DMS114 treated with DMSO at 0.1 percent for 48 hours (cell line): Measurements from ENCODE around the gene SS18.
A peak's percentile ranks its signal among the peaks of the same experiment; 100 is the strongest.
"Not testable (repeated sequence)": the region's sequence is repeated elsewhere in the genome, so short reads cannot be mapped to it uniquely, and the experiment has no call there.

Experiments
- DNase-seq: peaks from one replicate; lab custom pipeline; 2025; ENCODE audit not compliant: unreplicated experiment; lab: John Stamatoyannopoulos, UW

SS18 gene, protein sequence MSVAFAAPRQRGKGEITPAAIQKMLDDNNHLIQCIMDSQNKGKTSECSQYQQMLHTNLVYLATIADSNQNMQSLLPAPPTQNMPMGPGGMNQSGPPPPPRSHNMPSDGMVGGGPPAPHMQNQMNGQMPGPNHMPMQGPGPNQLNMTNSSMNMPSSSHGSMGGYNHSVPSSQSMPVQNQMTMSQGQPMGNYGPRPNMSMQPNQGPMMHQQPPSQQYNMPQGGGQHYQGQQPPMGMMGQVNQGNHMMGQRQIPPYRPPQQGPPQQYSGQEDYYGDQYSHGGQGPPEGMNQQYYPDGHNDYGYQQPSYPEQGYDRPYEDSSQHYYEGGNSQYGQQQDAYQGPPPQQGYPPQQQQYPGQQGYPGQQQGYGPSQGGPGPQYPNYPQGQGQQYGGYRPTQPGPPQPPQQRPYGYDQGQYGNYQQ

DNA sequence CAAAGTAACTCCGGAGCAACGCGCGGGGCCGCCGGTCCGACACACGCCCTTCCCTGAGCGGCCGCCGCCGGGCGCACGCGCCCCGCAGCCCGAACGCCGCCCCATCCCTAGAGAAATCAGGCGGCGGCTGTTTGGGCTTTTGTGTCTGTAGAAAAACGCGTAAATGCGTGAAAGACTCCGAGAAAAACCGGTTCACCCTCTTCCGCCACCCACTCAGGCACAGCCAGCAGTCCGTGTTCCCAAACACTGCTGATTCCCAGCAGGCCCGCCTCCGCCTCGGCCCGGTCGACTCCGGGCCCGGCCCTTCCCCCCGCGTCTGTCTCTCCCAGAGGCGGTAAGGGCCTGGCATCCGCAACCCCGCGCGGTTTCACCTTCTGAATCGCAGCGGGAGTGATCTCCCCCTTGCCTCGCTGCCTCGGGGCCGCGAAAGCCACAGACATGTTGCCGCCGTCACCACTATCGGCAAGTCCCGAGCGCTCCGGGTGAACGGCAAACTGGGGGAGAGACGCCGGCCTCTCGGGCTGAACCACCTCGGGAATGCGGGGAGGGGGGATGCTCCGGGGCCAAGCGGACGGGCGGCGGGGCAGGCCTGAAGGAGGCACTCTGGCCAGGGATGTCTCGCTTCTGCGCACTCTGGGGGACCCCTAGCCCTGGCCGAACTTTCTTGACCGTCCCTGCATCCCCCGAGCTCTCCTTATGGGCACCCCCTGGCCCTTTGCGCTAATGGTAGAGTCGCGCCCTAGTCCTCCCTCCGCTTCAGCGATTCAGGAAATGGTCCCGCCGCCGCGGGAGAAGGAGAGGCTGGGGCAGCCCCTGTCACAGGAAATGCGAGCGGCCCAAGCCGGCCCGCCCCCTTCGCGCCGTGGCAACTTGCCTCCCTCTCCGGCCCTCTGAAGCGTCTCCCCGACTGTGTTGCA is at the start of gene SS18:
Gene SS18, minus strand, starts transcription at position 484 of the 917 bp plus-strand sequence. Its CDS starts 44 bp downstream, at position 440.
- DNase-seq: peak; percentile 80

DNA sequence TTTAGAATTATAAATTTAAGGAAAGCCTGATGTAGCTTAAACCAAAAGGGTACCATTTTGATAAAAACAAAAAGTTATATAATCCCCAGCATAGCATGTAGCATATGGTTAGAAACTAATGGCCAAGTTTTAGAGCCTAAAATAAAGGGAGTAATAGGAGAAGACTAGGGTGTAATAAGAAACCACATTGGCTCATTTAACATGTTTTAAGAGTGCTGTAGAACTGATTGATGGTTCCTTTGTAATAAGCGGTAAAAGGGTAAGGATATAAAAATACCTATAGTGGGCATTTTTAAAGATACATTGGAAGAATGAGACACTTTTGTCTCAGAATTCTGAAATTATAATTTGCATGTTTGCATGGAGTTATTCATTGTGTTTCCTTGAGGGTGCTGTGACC is 45.1 kb upstream of the SS18 start:
- no peak for DNase-seq

DNA sequence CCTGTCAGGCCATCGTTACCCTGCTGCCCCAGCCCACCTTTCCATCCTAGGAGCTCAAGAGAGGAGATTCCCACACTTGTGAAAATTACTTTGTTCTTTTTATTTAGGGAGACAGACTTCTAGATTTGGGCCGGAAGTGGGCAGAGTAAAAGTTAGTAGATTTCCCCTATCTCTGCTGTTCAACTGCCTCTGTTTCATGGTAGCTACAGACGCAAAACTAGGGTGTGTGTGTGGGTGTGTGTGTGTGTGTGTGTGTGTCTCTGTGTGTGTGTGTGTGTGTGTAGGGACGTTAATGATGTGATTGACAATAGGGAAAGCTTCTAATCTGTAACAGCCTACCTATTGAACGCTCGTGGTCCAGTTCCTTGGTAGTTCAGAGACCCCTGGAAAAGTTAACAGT is 43.7 kb upstream of the SS18 start:
- DNase-seq: no peak

DNA sequence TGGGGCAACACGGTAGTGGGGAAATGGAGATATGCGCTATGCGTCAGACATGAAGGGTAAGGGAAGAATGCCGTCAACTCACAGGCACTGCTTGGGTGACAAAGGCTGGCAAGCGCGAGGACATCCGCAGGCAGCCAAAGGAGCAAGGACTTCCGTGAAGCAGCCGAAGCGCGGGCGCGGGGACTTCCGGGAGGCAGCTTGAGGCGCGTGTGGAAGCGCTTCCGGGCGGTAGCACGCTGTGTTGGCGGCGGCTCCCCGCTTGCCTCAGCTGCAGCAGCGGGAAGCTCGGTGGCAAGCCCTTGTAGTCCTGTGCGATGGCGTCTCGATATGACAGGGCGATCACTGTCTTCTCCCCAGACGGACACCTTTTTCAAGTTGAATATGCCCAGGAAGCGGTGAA is 43.2 kb upstream of the SS18 start, which contains the start of gene PSMA8:
Gene PSMA8, plus strand, starts transcription at position 218 of the 400 bp plus-strand sequence. Its CDS starts 97 bp downstream, at position 315.
- DNase-seq: no peak

DNA sequence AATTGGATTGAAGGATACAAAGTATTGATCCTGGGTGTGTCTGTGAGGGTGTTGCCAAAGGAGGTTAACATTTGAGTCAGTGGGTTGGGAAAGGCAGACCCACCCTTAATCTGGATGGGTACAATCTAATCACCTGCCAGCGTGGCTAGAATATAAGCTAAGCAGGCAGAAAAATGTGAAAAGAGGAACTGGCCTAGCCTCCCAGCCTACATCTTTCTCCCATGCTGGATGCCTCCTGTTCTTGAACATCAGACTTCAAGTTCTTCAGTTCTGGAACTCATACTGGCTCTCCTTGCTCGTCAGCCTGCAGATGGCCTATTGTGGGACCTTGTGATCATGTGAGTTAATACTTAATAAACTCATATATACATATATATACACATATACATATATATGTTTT is 37.8 kb upstream of the SS18 start:
- not testable (repeated sequence) for DNase-seq

DNA sequence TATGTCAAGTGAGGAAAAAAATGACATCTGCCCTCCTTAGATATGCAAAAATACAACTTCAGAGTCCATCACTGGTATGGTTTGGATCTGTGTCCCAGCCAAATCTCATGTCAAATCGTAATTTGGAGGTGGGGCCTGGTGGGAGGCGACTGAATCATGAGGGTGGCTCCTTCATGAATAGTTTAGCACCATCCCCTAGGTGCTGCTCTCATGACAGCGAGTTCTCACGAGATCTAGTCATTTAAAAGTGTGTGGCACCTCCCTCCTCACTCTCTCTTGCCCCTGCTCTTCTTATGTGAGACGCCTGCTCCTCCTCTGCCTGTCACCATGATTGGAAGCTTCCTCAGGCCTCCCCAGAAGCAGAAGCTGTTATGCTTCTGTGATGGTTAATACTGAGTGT is 37.4 kb upstream of the SS18 start:
- no peak for DNase-seq

DNA sequence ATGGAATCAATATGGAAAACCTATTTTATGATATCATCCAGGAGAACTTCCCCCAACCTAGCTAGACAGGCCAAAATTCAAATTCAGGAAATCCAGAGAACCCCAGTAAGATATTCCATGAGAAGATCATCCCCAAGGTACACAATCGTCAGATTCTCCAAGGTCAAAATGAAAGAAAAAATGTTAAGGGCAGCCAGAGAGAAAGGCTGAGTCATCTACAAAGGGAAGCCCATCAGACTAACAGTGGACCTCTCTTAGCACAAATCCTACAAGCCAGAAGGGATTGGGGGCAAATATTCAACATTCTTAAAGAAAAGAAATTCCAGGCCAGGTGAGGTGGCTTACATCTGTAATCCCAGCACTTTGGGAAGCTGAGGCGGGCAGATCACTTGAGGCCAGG is 31.6 kb upstream of the SS18 start:
- DNase-seq: not testable (repeated sequence)

DNA sequence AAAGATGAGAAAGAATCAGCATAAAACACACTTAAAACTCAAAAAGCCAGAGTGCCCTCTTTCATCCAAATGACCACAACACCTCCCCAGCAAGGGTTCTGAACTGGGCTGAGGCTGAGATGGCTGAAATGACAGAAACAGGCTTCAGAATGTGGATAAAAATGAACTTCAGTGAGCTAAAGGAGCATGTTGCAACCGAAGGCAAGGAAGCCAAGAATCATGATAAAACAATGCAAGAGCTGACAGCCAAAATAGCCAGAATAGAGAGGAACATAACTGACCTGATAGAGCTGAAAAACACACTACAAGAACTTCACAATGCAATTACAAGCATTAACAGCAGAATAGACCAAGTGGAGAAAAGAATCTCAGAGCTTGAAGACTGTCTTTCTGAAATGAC is 31.1 kb upstream of the SS18 start:
- DNase-seq: no peak

DNA sequence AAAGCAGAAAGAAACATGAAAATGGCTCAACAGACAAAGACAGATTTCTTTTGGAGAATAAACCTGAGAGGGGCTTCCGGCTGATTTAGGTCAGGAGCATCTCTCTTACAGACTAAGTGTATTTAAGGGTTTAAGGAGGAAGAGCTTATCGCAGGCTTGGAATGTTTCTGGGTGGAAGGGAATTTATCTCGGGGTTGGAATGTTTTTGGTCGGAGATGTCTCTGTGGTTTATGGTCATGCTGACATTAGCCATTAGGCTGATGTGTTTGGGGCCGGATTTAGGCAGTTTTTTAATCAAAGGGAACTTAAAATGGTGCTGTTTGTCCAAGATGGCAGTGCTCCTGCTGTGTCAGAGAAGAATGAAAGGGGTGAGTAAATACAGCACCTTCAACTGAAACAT is 28.8 kb upstream of the SS18 start:
- no peak for DNase-seq

DNA sequence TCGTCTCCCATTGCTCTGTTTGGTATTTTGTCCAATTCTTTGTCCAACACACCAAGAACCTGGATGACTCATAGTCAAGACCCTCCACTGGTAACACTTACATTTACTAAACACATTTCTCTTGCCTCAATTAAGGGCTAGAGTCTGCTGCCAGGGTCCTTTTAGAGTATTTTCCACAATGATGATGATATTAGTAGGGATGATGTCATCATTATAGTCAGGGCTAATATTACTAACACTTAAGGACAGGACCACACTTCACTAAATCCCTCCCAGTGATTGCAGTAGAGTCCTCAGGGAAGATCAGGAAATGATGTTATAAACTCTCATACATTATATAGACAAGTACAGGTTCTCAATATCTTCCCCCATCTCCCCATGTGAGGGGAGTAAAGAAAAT is 13.6 kb upstream of the SS18 start:
- DNase-seq: no peak

DNA sequence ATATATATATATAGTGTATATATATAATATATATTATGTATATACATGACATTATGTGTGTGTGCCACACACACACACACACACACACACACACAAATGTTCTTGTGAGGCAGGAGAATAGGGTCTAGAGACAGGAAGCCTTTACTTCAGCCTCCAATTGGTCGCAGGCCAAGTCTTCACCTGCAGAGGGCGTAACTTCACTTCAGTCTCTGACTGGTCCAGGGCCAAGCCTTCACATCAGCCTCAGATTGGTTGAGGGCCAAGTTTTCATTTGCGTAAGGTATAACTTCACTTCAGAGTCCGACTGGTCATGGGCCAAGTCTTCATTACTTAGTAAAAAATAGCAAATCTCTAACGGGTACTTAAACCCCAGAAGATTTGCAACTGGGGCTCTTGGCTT is 13.2 kb upstream of the SS18 start:
- DNase-seq: no peak

DNA sequence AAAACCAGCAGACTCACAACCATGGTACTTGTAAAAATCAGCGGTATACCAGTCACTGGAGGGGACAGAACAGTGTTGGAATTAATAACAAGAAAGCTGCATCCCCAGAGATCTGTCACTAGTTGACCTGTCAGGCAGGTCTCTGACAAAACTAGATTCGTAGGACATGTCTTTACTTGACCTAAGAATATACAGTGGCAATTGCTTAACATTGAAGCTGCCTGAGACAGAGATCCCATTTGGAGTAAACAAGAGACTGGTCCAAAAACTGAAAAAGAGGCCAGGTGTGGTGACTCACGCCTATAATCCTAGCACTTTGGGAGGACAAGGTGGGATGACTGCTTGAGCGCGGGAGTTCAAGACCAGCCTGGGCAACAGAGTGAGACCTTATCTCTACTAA is 7.2 kb upstream of the SS18 start:
- no peak for DNase-seq

DNA sequence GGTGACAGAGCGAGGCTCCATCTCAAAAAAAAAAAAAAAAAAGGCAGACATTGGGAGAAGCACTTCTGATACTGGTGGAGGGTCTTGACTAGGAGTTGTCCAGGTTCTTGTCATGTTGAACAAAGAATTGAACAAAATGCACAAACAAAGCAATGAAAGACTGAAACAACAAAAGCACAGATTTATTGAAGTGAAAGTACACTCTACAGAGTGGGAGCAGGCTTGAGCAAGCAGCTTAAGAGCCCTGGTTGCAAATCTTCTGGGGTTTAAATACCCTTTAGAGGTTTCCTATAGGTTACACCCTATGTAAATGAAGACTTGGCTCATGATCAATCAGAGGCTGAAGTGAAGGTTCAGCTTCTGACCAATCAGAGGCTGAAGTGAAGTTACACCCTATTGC is 6.4 kb upstream of the SS18 start:
- no peak for DNase-seq

DNA sequence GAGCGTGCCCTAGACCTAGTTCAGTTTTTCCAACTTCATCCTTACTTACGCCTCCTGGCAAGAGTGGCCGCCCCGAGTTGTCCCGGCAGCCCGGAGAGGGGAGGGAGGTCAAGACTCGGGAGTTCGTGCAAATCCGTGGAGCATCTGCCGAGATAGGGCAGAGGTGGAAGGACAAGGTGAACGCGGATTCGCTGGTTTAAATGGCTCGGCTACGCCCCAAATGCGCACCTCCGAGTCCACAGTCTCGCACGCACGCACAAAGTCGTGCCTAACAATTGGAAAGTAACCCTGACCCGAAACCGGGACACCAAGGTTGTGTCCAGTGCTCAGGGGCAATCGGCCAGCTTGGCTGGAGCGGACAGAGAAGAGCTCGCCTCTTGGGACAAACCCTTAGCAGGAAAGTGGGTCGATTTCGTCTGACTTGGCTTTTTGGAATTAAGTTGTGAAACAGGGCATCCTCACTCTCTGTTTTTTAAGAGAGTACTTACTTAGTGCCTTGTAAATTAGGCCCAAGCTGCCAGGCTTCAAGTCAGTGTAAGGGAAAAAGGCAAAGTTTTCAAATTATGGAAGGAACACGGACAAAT is 726 bp upstream of the SS18 start:
- no peak for DNase-seq

DNA sequence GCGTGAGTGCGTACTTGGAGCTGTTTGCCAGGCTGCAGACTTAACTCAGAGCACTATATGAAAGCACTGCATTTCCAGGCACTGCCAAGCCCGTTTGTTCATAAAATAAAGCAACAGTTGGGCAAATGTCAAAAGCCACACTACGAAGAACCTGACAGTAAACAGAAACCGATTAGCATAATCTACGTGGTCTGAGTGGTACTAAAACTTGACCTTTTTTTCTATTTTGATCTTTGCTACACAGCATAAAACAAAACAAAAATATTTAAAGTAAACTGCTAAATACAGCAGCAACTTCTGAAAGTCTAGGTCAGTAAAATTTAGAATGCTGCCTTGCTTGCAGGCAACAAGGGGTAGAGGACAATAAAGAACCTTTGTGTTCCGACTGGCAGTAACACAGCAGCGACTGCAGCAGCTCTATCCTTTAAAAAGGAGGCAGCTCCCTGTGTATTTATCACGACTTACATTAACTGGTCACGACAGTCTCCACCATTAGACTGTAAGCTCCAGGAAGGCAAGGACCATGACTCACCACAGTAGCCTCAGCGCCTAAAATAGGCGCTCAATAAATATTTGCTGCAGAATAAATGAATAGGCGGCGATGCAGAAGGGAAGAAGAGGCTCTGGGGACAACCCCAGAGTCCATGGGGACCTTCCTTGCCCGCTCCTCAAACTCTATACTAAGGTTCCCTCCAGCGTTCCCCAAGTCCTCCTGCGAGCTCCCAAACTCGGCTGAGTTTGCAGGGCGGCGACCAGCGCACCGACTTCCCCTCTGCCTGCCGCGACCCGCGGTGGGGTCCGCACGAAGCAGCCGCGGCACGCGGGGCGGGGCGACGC is 902 bp downstream of the SS18 start:
- DNase-seq: peak; percentile 17

DNA sequence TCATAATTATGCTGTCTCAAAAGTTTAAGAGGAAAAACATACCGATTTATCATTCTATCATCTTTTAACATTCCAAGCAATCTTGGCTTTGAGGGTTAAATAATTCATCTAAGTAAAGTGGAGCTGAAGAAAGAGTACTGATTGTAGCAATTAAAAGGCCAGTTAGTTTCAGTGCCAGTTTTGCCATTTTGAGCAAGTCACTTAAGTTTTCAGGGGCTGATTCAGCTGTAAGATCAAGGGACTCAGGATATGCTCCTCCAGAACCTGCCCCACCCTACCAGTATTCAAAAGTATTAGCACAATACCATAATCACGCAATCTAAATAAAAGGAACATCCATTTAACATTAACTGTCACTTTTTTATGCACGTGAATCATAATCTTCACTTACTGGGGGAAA is 1.9 kb downstream of the SS18 start:
- no peak for DNase-seq

DNA sequence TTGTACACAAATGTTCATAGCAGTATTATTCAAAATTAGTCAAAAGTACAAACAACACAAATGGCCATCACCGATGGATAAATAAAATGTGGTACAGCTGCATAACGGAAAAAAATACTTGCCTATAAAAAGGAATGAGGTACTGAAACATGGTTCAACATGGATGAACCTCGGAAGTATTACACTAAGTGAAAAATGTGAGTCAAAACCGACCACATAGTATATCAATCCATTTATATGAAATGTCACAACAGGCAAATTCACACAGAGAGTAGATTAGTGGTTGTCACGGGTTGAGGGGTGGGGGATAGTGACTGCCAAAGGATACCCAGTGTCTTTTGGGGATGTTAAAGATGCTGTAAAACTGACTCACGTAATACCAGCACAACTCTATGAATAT is 3.5 kb downstream of the SS18 start:
- no peak for DNase-seq

DNA sequence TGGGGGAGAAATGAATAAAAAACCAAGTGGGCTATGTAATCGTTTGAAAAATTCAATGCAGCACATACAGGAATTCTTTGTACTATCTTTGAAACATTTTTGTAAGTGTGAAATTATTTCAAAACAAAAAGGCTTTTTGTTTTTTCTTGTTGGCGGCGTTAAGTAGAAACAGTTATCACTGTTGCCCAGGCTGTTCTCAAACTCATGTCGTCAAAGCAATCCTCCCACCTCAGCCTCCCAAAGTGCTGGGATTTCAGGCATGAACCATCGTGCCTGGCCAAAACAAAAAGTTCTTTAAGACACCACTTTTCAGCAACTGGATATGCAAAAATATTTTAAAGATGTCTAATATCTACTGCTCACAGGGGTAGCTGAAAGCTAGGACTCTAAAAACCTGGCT is 5.4 kb downstream of the SS18 start:
- DNase-seq: no peak

DNA sequence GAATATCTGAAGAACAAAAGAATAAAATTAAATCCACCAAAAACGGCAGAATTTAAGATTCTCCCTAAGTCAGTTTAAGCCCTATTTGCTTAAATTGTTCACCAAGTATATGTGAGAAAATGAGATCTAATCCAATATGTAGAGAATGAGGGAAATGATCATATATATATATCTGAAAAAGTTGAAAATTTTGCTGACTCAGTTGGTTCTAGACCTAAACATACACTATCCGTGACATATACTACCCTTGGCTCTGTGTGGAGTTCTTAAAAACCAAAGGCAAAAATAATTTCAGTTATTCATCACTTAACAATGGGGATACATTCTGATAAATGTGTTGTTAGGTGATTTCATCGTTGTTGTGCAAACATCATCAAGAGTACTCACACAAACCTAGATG is 7.3 kb downstream of the SS18 start:
- no peak for DNase-seq

DNA sequence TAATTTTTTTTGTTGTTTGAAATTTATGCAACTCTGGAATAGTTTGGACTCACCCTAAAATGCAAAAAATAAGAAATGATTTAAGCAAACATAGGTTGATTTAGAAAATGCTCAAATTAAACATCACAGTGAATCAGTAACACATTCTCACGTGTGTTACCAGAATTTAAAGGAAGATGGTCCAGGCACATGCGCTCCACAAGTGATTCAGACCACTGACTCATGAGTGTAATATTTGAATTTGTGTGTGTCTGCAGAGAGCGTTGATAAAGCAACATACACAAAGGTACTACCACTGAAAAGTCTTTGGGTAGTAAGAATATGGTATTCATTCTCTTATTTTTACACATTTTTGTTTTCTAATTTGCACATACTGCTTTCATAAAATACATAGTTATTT is 7.9 kb downstream of the SS18 start:
- no peak for DNase-seq

DNA sequence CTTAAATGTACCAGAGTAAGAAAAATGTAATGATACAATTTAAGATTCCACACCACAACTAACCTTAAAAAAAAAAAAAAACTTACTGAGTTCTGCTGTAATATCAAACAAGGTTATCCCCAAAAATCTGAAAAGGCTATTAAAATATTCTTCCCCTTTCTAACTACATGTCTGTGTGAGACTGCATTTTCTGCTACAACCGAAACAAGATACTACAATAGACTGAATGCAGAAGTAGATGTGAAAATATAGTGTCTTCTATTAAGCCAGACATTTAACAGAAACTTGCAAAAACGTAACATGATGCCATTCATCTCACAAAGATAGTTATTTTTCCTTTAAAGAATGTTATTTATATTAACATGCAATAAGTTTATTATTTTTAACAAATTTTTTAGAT is 16.2 kb downstream of the SS18 start:
- DNase-seq: no peak
